HL-60 (cell line): ENCODE data around the gene TJP3.

ENCODE experiments used
- GABPA ChIP-seq: IDR thresholded peaks from 2 replicates; pipeline ENCODE4 v1.6.1; 2012; ENCODE audit warnings: low read depth
- POLR2AphosphoS5 ChIP-seq: IDR thresholded peaks from 2 replicates; pipeline ENCODE4 v1.6.1; 2012; ENCODE audit warnings: low read depth
- REST ChIP-seq: IDR thresholded peaks from 2 replicates; pipeline ENCODE4 v1.6.1; 2012; ENCODE audit warnings: low read depth; ENCODE audit not compliant: insufficient replicate concordance
- SPI1 ChIP-seq: IDR thresholded peaks from 2 replicates; pipeline ENCODE4 v1.6.1; 2012; ENCODE audit warnings: low read depth, mild to moderate bottlenecking, borderline replicate concordance
- TF ChIP-seq, protein P1 (sequence below): IDR thresholded peaks from one replicate; pipeline ENCODE4 v1.5.1; 2011; ENCODE audit warnings: low read length, control low read depth, inconsistent platforms; ENCODE audit not compliant: insufficient read depth

- TF ChIP-seq, protein P1, sequence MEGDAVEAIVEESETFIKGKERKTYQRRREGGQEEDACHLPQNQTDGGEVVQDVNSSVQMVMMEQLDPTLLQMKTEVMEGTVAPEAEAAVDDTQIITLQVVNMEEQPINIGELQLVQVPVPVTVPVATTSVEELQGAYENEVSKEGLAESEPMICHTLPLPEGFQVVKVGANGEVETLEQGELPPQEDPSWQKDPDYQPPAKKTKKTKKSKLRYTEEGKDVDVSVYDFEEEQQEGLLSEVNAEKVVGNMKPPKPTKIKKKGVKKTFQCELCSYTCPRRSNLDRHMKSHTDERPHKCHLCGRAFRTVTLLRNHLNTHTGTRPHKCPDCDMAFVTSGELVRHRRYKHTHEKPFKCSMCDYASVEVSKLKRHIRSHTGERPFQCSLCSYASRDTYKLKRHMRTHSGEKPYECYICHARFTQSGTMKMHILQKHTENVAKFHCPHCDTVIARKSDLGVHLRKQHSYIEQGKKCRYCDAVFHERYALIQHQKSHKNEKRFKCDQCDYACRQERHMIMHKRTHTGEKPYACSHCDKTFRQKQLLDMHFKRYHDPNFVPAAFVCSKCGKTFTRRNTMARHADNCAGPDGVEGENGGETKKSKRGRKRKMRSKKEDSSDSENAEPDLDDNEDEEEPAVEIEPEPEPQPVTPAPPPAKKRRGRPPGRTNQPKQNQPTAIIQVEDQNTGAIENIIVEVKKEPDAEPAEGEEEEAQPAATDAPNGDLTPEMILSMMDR, result no peak
- TF ChIP-seq POLR2AphosphoS5 (no peak), REST (no peak), GABPA (no peak), SPI1 (no peak)
Measured at GRCh38 chr19:3697094-3697493, 11.1 kb upstream of the TJP3 start.
